K562 (cell line): ENCODE measurements around the gene KRT34. TPM values are rescaled to one million over a fixed set of nuclear protein-coding genes. Genes with fewer than 3 reads are reported as not detected.

Experiments used
- ATAC-seq: fragments of 200-7000 bp; cut with Tn5 transposase; 3 replicates; pipeline ENCODE4 v1.9.1; 2020; ENCODE audit warnings: moderate library complexity
- BruUV-seq: library from RNA; stranded (reverse); fragments of 400-500 nt; replicated peaks from 2 replicates; lab custom pipeline; 2021; lab: Mats Ljungman, UMichigan
- CTCF ChIA-PET: fragments of 300-600 bp; formaldehyde crosslinking; extraction: SDS; loops from one replicate; lab custom pipeline; 2021; ENCODE audit warnings: low intra/inter-chr PET ratio; lab: Yijun Ruan, JAX
- POLR2A ChIA-PET: fragments of 300-600, 350-650 bp; sonication (Branson Sonifier 250); formaldehyde crosslinking; extraction: SDS; loops from one replicate; lab custom pipeline; 2021; ENCODE audit warnings: antibody characterized with exemption, inconsistent platforms; lab: Yijun Ruan, JAX
- DNase-seq, 4 experiments: peaks; one replicate each; pipeline versions ENCODE4 v3.0.0 to v3.0.0-alpha.2; 2011 to 2018; ENCODE audit warnings: low spot score in 3 of 4, mixed read lengths in 3 of 4; ENCODE audit errors: extremely low read depth in 1 of 4
- FAIRE-seq: peaks from 2 replicates; lab custom pipeline; 2011; peaks lifted over from hg19 to GRCh38; lab: Jason Lieb, UNC
- H2AFZ ChIP-seq: 2 replicates; pipeline ENCODE4 v1.6.0; 2011; ENCODE audit warnings: low read depth, low read length, control low read depth, inconsistent platforms
- H3K27ac ChIP-seq: fragments of 200-600 bp; 3 replicates; pipeline ENCODE4 v1.8.0; 2011; ENCODE audit warnings: low read depth, mild to moderate bottlenecking, control low read depth, inconsistent platforms, low read length, moderate library complexity, mixed read lengths; ENCODE audit errors: extremely low read depth
- H3K27me3 ChIP-seq, 2 experiments: fragments of 300-600 bp in 1 of 2; 2 replicates in 1 of 2; 3 replicates in 1 of 2; pipeline versions ENCODE4 v1.6.0 to v1.8.0; 2011; ENCODE audit warnings: inconsistent platforms in 2 of 2, low read length in 2 of 2, mild to moderate bottlenecking in 1 of 2, mixed read lengths in 1 of 2, moderate library complexity in 1 of 2; ENCODE audit not compliant: control insufficient read depth in 2 of 2, insufficient read depth in 2 of 2
- H3K36me3 ChIP-seq: fragments of 300-600 bp; 3 replicates; pipeline ENCODE4 v1.8.0; 2011; ENCODE audit warnings: mild to moderate bottlenecking, low read length, inconsistent platforms; ENCODE audit not compliant: control insufficient read depth, insufficient read depth
- H3K4me1 ChIP-seq, 2 experiments: fragments of 200-600 bp in 1 of 2; replicated peaks in 1 of 2; 2 replicates in 1 of 2; 3 replicates in 1 of 2; pipeline versions ENCODE4 v1.5.1 to v1.8.0; 2011; ENCODE audit warnings: inconsistent platforms in 2 of 2, low read length in 2 of 2, mild to moderate bottlenecking in 1 of 2, mixed read lengths in 1 of 2, moderate library complexity in 1 of 2; ENCODE audit not compliant: control insufficient read depth in 2 of 2, insufficient read depth in 2 of 2
- H3K4me2 ChIP-seq: 2 replicates; pipeline ENCODE4 v1.6.1; 2011; ENCODE audit warnings: low read length, control low read depth, inconsistent platforms, mixed read lengths; ENCODE audit not compliant: insufficient read depth
- H3K4me3 ChIP-seq: fragments of 200-600 bp; sonication (generic), shearing (Covaris generic); 2 replicates; pipeline ENCODE4 v1.5.1; 2016; ENCODE audit warnings: control low read depth, inconsistent platforms
- H3K79me2 ChIP-seq: fragments of 200-600 bp; 3 replicates; pipeline ENCODE4 v1.8.0; 2011; ENCODE audit warnings: low read length, inconsistent platforms; ENCODE audit not compliant: control insufficient read depth, insufficient read depth
- H3K9ac ChIP-seq, 2 experiments: 2 replicates each; pipeline versions ENCODE4 v1.6.0 to v1.6.1; 2011; ENCODE audit warnings: low read depth in 2 of 2, low read length in 2 of 2, control low read depth in 1 of 2, inconsistent platforms in 1 of 2, mild to moderate bottlenecking in 1 of 2, mixed read lengths in 1 of 2; ENCODE audit not compliant: insufficient read depth in 1 of 2
- H3K9me1 ChIP-seq: one replicate; pipeline ENCODE4 v1.6.0; 2011; ENCODE audit warnings: inconsistent platforms, mild to moderate bottlenecking, low read length, moderate library complexity; ENCODE audit not compliant: control insufficient read depth, insufficient read depth
- H3K9me3 ChIP-seq: replicated peaks from 2 replicates; pipeline ENCODE4 v1.5.1; 2011; ENCODE audit warnings: low read depth, low read length, inconsistent platforms; ENCODE audit not compliant: control insufficient read depth, insufficient read depth
- H4K20me1 ChIP-seq: replicated peaks from 2 replicates; pipeline ENCODE4 v1.6.1; 2011; ENCODE audit warnings: low read length, inconsistent platforms, mixed read lengths; ENCODE audit not compliant: control insufficient read depth, insufficient read depth
- CEBPZ ChIP-seq: fragments of 150-350 bp; IDR thresholded peaks from 2 replicates; pipeline ENCODE4 v1.6.1; 2014; ENCODE audit warnings: low read depth, mild to moderate bottlenecking, low read length, borderline replicate concordance
- ILF3 ChIP-seq: fragments of 450-650 bp; IDR thresholded peaks from 2 replicates; pipeline ENCODE4 v1.6.1; 2018; ENCODE audit warnings: antibody characterized with exemption, mild to moderate bottlenecking, moderate library complexity, borderline replicate concordance
- NRF1 ChIP-seq, 2 experiments: fragments of 450-650 bp; IDR thresholded peaks in 1 of 2; conservative IDR thresholded peaks in 1 of 2; 2 replicates each; pipeline ENCODE4 v1.6.1; 2014; ENCODE audit warnings: mild to moderate bottlenecking in 2 of 2
- PCBP2 ChIP-seq: fragments of 200-400 bp; formaldehyde crosslinking; IDR thresholded peaks from 2 replicates; pipeline ENCODE4 v1.6.1; 2018; ENCODE audit warnings: low read length, low read depth, mild to moderate bottlenecking, moderate library complexity; ENCODE audit not compliant: poor library complexity, severe bottlenecking
- PKNOX1 ChIP-seq: fragments of 450-650 bp; IDR thresholded peaks from 2 replicates; pipeline ENCODE4 v1.6.1; 2016
- POU5F1 ChIP-seq: fragments of 150-350 bp; IDR thresholded peaks from 2 replicates; pipeline ENCODE4 v1.6.1; 2014; ENCODE audit warnings: borderline replicate concordance, low read length, low read depth, mild to moderate bottlenecking; ENCODE audit not compliant: partially characterized antibody
- RERE ChIP-seq: sonication (generic); formaldehyde crosslinking; IDR thresholded peaks from 2 replicates; pipeline ENCODE4 v1.8.0; 2023; ENCODE audit warnings: missing genetic modification reagents, mild to moderate bottlenecking, borderline replicate concordance
- SETDB1 ChIP-seq: IDR thresholded peaks from one replicate; pipeline ENCODE4 v1.6.1; 2012; ENCODE audit warnings: low read length, control low read depth, inconsistent platforms
- TOE1 ChIP-seq, 2 experiments: fragments of 450-650 bp in 1 of 2; sonication (generic) in 1 of 2; formaldehyde crosslinking in 1 of 2; IDR thresholded peaks; 2 replicates each; pipeline versions ENCODE4 v1.7.1 to v1.8.0; 2016 to 2022; ENCODE audit warnings: borderline replicate concordance in 2 of 2, mild to moderate bottlenecking in 2 of 2, antibody characterized with exemption in 1 of 2, inconsistent platforms in 1 of 2, low read depth in 1 of 2, missing genetic modification reagents in 1 of 2, moderate library complexity in 1 of 2
- ZNF354B ChIP-seq: fragments of 250-450 bp; sonication (Bioruptor Pico); IDR thresholded peaks from 2 replicates; pipeline ENCODE4 v1.4.0; 2020
- WGBS: fragments of 100-300 bp; shearing (Covaris generic); methylation state at CpG from one replicate; pipeline ENCODE4 v1.1.6; 2016; ENCODE audit warnings: low coverage, mixed read lengths; ENCODE audit not compliant: insufficient coverage; ENCODE audit errors: missing lambda C conversion rate; 5-methylcytosine and 5-hydroxymethylcytosine counted together
- in situ Hi-C: fragments of 300-500 bp; cut with MboI; formaldehyde crosslinking; loops from 4 replicates; pipeline ENCODE4 v1.15.0; 2018; ENCODE audit warnings: inconsistent platforms, mixed read lengths
- intact Hi-C: fragments of 100-400 bp; cut with micrococcal nuclease; formaldehyde crosslinking; loops from 2 replicates; pipeline ENCODE4 v1.14.2; 2022
- polyA plus RNA-seq, 8 experiments: library from polyadenylated mRNA; depleted of rRNA in 4 of 8; stranded (reverse) in 5 of 8; unstranded in 3 of 8; fragments of >200 nt; fragmentation: Nextera tagmentation in 2 of 8; fragmentation: Illumina TruSeq in 1 of 8; extraction: Ambion mirVana in 2 of 8; extraction: Trizol in 1 of 8; gene quantifications; 2 replicates each; pipeline versions ENCODE4 v1.2.1 to v1.2.3, GENCODE V29; 2011 to 2014; ENCODE audit warnings: inconsistent platforms in 1 of 8, missing spikeins in 1 of 8
- total RNA-seq, 7 experiments: library from RNA; depleted of rRNA in 6 of 7; stranded (reverse); fragments of >200 nt in 6 of 7; fragmentation: Illumina TruSeq in 2 of 7; extraction: Trizol in 2 of 7; gene quantifications; 2 replicates each; pipeline versions ENCODE4 v1.2.1 to v1.2.3, GENCODE V29; 2011 to 2021; ENCODE audit warnings: low replicate concordance in 1 of 7

The KRT34 gene
- total and polyA plus RNA-seq, 9 of the 15 experiments (the other 6 are each of a cell fraction or from before 2014, with no cell fraction given): not detected

GRCh38 chr17:41333836-41334235 is 48.3 kb downstream of the KRT34 start (continued):
- TF ChIP-seq POU5F1 (no peak), PCBP2 (no peak), PKNOX1 (no peak)

- no peaks in the 10 kb centered on the region for H3K4me1 ChIP-seq
- intact Hi-C loops: no loop called here
- TF ChIP-seq RERE: no peak
- no peak for TF ChIP-seq ILF3
- no peak for TF ChIP-seq ZNF354B (CRISPR knock-in tag)
- no peak for TF ChIP-seq SETDB1
- no peak for TF ChIP-seq NRF1 (conservative IDR thresholded peaks at IDR 0.05 in 1 of 2, IDR thresholded peaks at IDR 0.05 in 1 of 2)
- no peak for TF ChIP-seq TOE1 (IDR thresholded peaks at IDR 0.05; ENCODE audit: borderline replicate concordance)
- no peak for TF ChIP-seq TOE1 (CRISPR knock-in tag; IDR thresholded peaks at IDR 0.05; ENCODE audit: borderline replicate concordance, low read depth)
- TF ChIP-seq CEBPZ: no peak
Observed at GRCh38 chr17:41333098-41333497, 49.0 kb downstream of the KRT34 start.

More at GRCh38 chr17:41333098-41333497, 49.0 kb downstream of the KRT34 start:
- H3K36me3 ChIP-seq: no peaks in the 10 kb centered on the region
- H3K4me3 ChIP-seq: no peak overlapping the region
- peaks cover 0 to 12% of the 10 kb centered on the region in 2 experiments; a peak in 1 of 5 replicates for H3K27me3 ChIP-seq
- ChIA-PET POLR2A (no interaction called here), CTCF (no interaction called here)
- DNase-seq (no peak), FAIRE-seq (no peak), ATAC-seq (no peak)
- H3K79me2 ChIP-seq: no peaks in the 10 kb centered on the region
- no peak overlapping the region for H3K4me2 ChIP-seq
- no peak overlapping the region for H2AFZ ChIP-seq
- WGBS: 0% methylated on average over 5 of the region's 5 CpGs
- in situ Hi-C loops: no loop called here
- no peaks in the 10 kb centered on the region; the same call in 1 of the 2 replicates for H4K20me1 ChIP-seq
- H3K9ac ChIP-seq: no peak overlapping the region; a peak in 1 of 4 replicates
- no peaks in the 10 kb centered on the region for H3K9me3 ChIP-seq
- no peak overlapping the region for H3K27ac ChIP-seq
- BruUV-seq: no TSS peak
- no peaks in the 10 kb centered on the region for H3K9me1 ChIP-seq
